IPS DF 4.7 (cell line): ENCODE results near the gene HSD17B7.
"Not testable (repeated sequence)": the region's sequence is repeated elsewhere in the genome, so short reads cannot be mapped to it uniquely, and the experiment has no call there.

Experiments used
- DNase-seq: peaks from one replicate; pipeline ENCODE4 v3.0.0-alpha.2; 2013; ENCODE audit warnings: low spot score; ENCODE audit errors: extremely low read depth

HSD17B7 gene, protein sequence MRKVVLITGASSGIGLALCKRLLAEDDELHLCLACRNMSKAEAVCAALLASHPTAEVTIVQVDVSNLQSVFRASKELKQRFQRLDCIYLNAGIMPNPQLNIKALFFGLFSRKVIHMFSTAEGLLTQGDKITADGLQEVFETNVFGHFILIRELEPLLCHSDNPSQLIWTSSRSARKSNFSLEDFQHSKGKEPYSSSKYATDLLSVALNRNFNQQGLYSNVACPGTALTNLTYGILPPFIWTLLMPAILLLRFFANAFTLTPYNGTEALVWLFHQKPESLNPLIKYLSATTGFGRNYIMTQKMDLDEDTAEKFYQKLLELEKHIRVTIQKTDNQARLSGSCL

GRCh38 chr1:162790303-162790984 is at the start of gene HSD17B7:
TSS of gene HSD17B7 (plus strand) at chr1:162790702. CDS start at chr1:162790801, 99 bp downstream.
- DNase-seq, result peak; percentile 38

DNA sequence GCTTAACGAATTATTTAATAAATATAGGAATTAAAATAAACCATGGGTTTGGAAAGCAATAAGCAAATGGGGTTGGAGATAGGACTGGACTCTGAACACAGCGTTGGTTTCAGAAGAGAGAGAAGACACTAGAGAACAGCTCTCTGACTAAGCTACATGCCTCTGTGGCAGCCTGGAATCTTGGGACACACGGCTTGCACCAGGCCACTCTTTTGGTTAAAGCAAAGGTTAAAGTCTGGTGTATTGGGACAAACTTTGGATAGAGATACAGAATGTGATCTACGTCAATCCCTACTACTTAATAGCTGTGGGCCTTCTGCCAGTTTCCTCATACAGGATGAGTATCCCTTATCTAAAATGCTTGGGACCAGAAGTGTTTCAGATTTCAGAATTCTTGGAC is 49.7 kb upstream of the HSD17B7 start:
- no peak for DNase-seq

GRCh38 chr1:162741574-162741973 is 48.9 kb upstream of the HSD17B7 start:
- no peak for DNase-seq

- not testable (repeated sequence) for DNase-seq
Observed at GRCh38 chr1:162746264-162746942, 44.1 kb upstream of the HSD17B7 start.

GRCh38 chr1:162753001-162753658 is 37.4 kb upstream of the HSD17B7 start:
- no peak for DNase-seq

DNA sequence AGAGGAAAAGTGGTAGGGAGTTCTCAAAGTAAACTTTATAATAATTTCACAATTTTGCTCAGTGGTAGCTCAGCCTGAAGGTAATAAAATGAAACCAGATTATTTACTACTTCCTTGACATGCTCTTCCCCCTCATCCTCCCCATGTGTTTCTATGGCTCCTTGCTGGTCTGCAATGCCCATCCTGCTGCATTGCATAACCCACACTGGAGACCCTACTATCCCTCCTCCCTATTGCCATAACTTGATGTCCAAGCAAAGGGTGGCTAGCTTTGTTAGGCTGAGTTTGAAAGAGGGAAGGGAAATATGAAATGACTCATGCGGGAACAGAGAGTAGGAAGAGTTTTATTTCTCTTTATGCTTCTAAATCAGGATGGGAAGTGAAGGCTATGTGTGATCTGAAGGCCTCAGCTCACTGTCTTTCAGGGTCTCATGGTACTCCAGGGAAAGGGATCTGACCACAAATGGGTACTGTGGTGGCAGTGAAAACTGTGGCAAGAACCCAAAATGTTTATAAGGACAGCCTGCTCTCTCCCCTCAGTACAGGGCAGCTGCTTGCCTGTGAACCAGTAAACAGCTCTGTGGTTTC is 36.4 kb upstream of the HSD17B7 start:
- no peak for DNase-seq

GRCh38 chr1:162755306-162755705 is 35.2 kb upstream of the HSD17B7 start:
- no peak for DNase-seq

DNA sequence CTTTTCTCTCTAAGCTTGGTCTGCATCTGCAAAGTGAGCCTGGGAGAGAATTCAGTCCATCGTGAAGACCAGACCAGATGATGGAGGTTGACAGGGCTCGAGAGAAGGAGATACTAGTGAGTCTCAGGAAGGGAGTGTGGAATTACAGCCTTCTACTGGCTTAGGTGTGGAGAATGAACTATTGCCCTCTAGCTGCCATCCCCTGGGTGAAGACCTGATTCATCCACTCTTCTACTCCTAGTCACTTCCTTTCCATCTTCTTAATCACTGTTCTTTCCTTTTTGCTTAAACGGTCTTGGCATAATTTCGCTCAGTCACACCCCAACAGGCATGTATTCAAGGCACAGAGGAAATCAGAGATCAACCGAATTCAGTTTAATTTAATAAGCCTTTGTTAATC is 34.0 kb upstream of the HSD17B7 start:
- DNase-seq, result no peak

GRCh38 chr1:162757476-162757875 is 33.0 kb upstream of the HSD17B7 start:
- no peak for DNase-seq

- no peak for DNase-seq
Observed at GRCh38 chr1:162765788-162766187, 24.7 kb upstream of the HSD17B7 start.

DNA sequence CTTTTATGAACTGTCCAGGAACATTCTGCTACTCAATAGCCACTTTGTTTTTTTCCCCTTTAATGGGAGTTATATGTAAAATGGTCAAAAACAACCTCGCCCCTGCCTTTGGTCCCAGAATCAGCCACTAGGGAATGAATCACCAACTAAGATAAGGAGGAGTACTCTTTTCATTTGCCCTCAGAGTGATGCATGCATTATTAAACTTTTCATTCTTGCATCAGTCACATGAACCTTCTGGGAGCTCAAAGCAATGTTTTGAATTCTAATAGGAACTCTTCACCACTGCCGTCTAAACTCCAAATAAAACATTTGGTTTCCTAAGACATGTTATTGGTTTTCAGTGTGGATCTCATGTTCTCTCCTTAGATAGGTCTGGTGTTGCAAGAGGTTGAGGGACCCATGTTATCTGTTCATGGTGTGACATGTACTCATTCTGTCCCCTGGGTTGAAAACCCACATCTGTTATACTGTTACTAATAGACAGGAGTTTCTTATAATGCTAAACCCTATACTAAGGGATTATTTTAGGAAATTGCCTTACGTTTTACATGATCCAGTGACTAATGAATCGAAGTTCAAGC is 17.8 kb upstream of the HSD17B7 start:
- DNase-seq, result no peak

- no peak for DNase-seq
Observed at GRCh38 chr1:162774007-162774406, 16.5 kb upstream of the HSD17B7 start.

GRCh38 chr1:162779043-162779442 is 11.5 kb upstream of the HSD17B7 start:
- DNase-seq, result no peak

- DNase-seq, result no peak
Observed at GRCh38 chr1:162782671-162783070, 7.8 kb upstream of the HSD17B7 start.

DNA sequence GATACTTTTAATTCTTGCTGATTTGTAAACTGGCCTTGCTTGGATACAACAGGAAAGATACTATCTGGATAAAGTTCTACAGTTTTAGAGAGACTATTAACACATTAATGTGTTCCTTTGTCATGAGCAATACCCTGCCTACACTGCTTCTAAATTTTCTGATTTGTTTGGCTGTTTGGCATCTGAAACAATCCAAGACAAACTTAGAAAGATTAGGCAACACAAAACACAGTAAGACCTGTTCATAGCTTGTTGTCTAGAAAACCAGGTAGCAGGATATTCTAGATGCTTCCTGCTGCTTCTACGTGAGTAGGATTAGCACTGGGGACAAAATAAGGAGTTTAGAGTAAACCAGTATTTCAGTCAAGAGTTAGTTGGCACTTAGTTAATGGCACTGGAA is 5.6 kb upstream of the HSD17B7 start:
- not testable (repeated sequence) for DNase-seq

DNA sequence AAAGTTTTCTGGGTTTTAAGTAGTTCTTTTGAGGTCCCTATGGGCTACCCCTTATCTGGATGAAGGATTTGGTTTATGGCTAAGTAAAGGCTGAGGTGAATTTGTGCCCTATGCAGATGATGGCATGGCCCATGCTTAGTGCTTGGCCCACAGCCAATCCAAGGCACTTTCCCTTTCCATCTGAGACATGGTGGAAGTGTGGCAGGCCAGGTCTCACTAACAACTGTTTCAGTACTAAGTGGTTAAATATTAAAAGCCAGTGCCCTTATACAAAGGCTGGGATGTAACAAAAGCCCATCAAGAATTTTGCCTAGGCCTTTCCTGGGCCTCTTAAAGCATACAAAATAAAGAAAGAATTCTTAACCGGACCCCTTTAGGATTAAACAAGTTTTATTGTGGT is 1.7 kb upstream of the HSD17B7 start:
- DNase-seq, result not testable (repeated sequence)

DNA sequence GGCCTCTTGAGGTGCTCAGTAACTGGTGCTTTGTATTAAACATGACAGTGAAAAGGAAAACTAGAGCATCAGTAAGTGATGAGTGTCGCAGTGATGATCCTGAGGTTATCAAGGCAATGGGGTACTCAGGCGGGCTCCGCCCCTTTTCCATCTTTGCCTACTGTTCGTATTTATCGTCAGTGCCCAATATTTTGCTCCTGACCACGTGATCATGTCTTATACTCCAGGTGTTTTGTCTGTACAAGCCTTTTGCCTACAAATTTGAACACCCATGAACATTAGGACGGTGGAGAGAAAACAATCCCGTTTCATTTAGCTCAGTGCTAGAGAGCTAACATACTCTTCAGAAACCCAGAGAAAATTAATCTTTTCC is 469 bp downstream of the HSD17B7 start:
- DNase-seq, result not testable (repeated sequence)

GRCh38 chr1:162794284-162794683 is 3.8 kb downstream of the HSD17B7 start:
- DNase-seq, result not testable (repeated sequence)

GRCh38 chr1:162796617-162797279 is 6.2 kb downstream of the HSD17B7 start:
- DNase-seq, result not testable (repeated sequence)
